GM21381 (cell line): ENCODE data around the gene SUN3.

Experiments used
- ATAC-seq: cut with Tn5 transposase; IDR thresholded peaks from one replicate; pipeline ENCODE4 v1.9.1; 2021; ENCODE audit warnings: mild to moderate bottlenecking, moderate library complexity; ENCODE audit not compliant: unreplicated experiment

The SUN3 gene, protein sequence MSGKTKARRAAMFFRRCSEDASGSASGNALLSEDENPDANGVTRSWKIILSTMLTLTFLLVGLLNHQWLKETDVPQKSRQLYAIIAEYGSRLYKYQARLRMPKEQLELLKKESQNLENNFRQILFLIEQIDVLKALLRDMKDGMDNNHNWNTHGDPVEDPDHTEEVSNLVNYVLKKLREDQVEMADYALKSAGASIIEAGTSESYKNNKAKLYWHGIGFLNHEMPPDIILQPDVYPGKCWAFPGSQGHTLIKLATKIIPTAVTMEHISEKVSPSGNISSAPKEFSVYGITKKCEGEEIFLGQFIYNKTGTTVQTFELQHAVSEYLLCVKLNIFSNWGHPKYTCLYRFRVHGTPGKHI

DNA sequence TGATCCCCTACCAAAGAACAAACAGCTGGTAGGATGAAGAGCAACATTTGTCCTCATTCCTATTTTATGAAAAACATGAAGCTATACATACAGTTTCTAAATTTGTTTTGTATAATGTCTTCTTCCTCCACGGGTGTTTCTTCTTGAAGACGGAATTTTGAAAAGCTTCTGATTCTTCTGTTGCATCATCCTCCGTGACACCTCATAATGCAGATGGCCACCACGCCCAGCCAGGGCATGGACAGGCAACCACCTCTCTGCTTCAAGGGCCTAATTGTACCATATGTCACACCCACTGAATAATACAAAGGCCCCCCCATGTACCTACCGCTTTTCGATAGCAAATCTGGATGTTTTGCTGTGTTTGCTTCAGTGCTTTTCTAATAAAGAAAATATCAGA lies at the start of gene SUN3:
Gene SUN3 (minus strand): TSS at position 170 of the 400 bp plus-strand sequence. CDS start 169 bp downstream, at position 1.
- ATAC-seq: no peak

DNA sequence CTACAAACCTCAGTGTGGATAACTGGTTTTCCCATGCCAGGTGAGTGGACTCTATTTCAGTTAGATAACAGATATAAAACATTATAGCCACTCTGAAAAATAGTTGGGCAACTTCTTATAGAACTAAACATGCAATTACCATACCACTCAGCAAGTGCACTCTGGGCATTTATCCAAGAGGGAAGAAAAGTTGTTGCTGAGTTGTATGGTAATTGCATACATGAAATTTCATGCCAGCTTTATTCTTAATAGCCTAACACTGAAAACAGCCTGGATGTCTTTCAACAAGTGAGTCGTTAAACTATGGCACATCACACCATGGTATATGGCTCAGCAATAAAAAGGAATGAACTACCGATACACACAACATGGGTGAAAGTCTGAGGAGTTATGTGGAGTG lies 49.6 kb upstream of the SUN3 start:
- ATAC-seq: no peak

DNA sequence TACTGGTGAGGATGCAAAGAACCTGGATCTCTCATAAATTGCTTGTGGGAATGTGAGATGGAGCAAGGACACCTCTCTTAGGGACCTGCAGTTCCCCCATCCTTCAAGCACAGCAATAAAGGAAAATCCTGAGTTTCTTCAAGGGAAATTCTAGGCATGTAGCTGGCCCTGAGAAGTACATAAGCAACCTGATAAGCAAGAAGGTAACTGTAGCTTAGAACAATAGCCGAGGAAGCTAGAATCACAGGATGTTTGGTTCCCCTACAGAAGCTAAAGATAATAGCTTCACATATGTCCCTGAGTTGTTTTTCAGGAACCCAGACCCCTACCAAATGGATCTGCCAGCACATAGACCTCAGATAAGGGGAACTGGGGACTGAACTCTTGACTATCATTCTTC lies 48.5 kb upstream of the SUN3 start:
- ATAC-seq: no peak

DNA sequence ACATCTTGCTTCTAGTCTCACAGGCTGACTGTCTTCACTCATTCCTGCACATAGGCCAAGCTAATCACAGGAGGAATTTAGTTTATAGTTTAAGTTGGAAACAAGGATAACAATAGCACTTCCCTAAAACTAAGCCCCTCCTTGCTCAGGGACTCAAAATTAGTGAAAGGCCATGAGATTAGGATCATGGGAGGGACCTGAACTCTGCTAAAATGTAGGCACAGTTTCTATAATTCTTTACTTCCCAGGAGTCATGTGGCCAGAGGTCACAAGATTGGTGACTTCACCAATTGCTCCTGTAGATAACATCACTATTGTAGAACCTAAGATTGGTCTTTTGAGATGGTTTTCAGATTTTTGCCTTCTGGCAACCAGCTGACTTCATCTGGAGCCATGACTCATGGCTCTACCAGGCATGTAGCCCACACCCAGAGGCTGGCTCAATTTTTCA lies 45.3 kb upstream of the SUN3 start:
- ATAC-seq: no peak

DNA sequence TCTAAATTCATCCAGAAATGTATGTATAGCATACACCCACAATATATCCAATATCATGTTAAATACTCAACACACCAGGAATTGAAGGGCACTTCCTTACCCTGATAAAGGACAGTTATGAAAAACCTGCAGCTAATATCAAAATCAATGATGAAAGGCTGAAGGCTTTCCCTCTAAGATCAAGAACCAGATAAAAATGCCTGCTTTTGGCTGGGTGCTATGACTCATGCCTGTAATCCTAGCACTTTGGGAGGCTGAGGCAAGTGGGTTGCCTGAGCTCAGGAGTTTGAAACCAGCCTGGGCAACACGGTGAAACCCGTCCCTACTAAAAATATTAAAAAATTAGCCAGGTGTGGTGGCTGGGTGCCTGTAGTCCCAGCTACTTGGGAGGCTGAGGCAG lies 38.6 kb upstream of the SUN3 start:
- no peak for ATAC-seq

DNA sequence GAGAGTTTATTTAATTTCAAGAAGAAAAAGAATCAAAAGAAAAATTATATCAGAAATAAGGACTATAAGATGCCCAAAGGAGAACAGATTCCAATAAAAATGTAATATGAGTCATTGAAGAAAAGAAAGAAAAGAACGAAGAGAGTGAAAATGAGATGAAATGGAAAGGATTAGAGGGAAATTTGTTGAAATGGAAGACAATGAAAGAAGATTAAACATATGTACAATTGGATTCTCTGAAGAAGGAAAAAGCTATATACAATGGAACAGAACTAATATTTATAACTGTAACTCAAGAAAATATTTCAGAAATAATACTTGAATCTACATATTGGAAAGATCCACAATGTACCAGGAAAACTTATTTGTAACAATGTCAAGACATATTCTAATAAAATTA lies 35.1 kb upstream of the SUN3 start:
- ATAC-seq: no peak

DNA sequence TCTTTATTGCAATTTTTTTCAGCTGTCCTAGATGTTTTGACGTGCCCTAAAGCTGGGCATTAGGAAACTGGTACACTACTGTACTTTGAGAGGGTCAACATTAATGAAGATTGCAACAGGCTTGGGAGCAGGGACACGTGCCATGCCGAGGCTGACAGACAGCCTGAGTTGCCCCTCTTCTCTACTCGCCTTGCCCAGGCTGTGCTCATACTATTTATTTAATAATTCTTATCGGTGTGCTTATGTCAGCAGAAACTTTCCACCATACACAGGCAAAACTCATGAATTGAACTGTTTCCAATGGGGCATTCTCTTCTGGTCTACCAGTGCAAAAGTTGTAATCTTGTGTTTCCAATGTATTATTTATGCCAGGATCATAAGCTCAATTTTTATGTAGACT lies 30.8 kb upstream of the SUN3 start:
- no peak for ATAC-seq

DNA sequence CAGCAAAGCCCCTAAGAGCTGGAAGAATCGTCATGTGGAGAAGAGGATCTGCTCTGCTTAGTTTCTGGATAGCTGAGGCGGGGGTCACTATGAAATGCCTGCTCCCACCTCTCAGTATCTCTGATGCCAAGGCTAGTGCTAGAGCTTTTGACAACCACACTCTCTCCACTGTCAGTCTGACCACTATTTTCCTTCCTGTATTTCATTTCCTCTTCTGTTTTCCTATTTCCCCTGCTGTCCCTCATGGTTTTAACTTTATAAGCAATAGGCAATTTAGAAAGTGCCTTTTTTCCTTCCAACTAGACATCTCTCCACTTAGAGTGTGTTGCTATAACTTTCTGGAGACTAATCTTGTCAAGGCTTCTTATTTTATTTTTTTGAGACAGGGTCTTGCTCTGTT lies 30.1 kb upstream of the SUN3 start:
- ATAC-seq: no peak

DNA sequence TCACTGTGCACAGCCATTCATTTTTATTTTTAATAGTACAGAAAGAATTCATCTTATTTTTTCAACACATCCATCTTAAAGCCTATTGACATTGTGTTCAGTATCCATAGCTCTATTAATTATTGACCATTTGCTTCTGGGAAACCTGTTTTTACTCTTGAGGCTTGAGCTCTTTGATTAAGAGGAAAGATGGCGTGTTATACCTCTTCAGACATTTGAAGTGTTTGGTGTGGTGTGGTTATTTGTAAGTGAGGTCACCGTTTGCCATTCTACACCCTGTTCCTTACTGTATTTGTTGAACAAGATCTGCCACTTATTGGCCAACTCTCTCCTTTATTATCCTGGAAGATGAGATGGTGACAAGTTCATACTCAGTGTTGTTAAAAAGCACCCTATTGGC lies 24.8 kb upstream of the SUN3 start:
- ATAC-seq: no peak

DNA sequence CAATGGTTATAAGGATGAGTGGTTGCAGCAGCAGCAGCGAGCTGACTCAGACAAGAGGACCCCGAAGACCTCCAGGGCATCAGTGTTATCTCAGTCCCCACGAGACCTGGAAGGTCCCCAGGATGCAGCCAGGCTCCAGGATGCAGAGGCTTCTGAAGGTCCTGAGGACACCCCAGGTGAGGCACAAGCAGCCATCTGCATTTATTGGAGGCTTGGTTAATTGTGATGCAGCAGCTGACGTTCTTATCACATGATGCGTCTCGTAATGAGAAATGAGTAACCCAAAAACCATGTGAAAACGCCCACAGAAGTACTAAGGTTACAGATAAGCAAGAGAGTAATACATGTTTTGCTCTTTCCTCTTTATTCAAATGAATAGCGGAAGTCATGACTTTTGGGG lies 23.8 kb upstream of the SUN3 start:
- ATAC-seq: no peak

DNA sequence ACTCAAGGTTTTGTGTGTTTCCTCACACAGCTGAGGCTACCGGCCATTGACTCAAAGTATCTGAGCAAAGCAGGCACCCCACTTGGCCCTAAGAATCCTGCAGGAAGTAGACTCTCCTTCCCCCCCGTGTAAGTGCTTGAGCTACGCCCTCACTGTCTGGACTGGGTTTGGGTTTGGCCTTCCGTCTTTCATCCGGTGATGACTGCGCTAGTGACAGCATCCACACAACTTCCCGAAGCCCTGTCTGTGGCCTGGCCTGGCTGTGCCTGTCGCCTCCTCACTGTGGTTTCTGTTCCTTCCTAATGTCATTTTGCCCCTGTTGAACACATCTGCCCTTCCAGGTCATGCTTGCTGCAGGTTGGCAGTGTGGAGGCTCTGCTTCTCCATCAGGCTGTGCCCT lies 20.9 kb upstream of the SUN3 start:
- no peak for ATAC-seq

DNA sequence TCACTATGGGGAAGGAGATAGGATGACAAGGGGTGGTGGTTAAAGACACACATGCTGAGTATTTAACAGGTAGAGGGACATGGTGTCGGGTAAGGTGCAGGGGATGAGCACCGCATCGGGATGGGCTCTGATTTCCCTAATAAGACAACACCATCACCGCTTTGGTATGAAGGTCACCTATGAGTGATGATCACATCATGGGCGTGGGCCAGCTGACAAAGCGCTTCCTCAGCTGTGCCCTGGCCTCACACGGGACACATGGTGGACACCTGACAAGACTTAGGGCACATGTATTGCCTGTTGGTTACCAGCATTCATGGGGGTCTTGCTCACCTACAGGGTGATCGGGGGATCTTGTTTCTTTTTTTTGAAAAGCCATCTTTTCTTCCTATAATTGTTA lies 19.2 kb upstream of the SUN3 start:
- ATAC-seq: no peak

DNA sequence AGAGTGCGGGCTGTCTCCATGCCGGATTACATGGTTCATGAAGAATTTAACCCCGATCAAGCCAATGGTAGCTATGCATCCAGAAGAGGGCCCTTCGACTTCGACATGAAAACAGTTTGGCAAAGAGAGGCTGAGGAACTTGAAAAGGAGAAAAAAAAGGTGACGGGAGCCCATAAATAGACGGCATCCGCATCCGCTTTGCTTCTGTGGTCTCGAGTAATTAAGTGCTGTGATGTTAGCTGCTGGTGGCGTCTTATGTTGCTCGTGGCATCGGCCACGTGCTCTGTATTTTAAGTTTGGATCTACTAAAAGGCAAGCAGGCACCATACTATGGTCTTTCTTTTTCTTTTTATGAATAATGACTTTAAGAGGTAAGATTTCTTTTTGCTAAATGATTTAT lies 17.6 kb upstream of the SUN3 start:
- ATAC-seq: no peak

DNA sequence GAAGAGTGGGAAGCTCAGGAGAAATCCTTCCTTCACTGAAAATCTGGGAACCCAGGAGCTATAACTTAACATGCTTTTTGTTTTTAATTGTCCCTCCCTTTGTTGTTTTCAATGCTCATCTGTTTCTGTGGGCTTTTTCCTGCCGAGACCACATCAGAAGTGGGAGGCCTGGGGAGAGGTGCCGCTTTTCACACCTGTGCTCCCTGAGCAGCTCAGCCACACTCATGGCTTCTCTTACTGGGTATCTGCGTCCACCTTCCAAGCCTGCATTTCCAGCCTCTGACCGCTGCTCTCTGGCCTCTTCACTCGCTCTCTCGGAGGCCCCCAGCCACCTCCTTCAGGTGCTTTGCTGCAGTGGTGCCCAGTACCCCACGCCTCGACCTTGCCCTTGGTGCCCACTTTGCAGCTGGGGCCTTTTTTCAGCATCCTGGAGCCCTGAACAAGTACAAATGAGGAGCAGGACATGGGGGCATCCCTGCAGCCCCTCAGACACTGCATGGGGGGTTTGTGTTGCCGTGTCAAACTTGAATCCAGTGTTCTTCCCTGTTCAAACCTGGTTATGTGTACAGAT lies 16.4 kb upstream of the SUN3 start:
- no peak for ATAC-seq

DNA sequence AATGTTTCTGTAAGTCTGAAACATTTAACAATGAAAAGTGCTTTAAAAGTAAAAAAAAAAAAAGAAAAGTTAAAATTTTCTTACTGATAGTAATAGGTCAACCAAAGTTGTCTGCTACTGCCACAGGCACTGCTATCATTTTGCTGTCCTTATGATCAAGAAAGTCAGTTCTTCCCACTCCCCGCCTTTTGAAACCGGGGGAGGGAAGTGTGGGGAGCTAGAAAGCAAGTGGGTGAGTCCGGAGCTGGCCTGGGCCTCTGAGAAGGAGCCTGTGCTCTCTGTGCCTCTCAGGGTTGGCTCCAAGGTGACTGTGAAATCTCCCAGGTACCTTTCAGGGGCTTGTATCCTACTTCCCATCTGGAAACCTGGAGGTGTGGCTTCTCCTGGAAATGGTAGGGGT lies 13.7 kb upstream of the SUN3 start:
- no peak for ATAC-seq

DNA sequence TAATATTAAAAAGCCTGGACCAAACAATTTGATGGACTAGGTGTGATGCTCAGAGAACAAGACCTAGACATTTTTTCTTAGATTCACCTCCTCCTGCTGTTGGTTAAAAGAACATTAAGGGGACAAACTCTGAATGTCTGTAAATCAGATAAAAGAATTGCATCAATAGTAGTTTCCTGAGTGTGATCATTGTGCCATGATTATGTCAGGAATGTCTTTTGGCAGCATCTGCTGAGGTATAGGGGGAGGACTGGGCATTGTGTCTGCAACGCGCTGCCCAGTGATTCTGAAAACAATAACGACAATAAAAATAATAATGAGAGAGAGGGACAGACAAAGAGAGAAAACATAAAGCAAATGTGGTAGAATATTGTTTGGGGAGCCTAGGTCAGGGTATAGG lies 13.3 kb upstream of the SUN3 start:
- no peak for ATAC-seq

DNA sequence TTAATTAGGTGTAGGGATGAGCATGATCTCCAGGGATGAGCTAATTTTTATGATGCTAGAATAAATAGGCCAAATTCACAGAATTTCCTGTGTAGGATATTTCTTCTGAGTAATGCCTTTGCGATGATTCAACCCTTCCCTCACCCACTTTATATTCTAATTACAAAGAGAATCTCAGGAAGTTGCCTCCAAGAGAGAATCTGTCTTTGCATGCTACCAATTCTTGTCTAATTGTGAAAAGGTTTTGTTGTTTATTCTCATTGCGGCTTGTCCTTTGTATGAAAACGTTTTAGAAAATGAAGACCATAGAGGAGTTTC lies 12.7 kb upstream of the SUN3 start:
- no peak for ATAC-seq

DNA sequence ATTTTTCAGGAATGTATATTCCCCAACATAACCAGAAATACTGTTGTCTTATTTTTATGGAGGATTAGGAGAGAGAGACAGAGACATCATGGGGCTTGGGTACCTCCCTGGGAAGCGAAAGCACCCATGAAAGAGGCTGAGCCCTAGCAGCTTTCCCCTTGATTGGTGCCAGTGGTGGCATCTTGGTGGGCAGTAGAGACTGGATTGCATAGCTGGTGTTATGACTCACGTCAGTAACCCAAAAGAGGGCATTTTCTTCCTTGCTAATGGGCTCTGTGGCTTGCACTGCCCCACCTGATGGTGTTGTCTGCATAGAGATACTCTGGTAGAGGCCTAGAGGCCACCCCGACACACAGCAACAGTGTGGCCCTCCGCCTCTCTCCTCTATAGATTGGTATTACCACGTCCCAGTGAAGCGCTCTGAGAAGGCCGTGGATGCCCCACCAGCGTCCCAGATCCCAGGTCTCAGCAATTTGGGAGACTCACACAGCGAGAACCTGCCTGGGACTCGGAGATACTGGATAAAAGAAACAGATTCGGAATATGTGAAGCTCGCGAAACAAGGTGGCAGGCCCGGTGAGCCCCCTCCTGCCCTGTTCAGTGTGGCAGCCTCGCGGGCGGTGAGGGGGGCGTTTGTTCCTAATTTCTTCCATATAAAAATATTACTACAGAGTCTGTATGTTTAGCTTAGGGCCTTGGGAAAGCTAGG lies 12.2 kb upstream of the SUN3 start:
- ATAC-seq: no peak

DNA sequence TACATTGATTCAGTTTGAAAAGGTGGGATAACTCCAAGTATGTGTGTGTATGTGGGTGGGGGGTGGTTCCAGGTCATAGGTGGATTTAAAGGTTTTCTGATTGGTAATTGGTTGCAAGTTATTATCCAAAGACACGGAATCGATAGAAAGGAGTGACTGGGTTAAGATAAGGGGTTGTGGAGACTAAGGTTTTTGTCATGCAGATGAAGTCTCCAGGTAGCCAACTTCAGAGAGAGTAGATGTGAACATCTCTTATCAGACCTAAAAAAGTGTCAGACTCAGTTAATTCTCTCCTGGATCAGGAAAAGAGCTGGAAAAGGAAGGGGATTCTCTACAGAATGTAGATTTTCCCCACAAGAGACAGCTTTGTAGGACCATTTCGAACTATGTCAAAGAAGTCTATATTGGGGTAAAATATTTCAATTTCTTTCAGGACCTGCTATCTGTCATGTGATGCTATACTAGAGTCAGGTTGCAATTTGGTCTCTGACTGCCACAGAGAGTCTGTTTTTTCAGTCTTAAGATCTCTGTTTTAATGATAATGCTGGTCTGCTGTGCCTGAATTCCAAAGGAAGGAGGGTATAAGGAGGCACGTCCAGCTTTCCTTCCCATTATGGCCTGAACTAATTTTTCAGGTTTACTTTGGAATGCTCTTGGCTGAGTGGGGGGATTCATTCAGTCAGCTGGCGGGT lies 10.1 kb upstream of the SUN3 start:
- ATAC-seq: no peak

DNA sequence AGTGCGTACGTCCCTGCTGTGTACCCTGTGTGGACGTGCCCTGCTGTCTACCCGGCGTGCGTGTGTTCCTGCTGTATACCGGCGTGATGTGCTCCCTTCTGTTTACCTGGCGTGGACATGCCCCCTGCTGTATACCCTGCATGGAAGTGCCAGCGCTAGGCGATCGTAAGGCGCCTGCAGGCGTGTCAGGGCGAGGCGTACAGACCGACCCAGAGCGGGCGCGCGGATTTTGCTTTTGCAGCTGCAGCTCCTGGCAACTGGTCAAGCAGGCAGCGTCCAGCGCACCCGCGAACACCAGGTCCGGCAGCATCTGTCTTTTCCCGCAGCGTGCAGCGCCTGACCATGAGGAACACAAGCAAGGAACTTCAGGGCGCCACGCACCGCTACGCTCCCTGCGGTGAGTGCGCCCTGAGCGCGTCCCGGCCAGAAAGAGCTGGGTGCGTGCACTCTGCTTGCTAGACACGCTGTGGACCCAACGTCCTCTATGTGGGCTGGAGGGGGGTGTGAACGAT lies 7.1 kb upstream of the SUN3 start:
- ATAC-seq: no peak

DNA sequence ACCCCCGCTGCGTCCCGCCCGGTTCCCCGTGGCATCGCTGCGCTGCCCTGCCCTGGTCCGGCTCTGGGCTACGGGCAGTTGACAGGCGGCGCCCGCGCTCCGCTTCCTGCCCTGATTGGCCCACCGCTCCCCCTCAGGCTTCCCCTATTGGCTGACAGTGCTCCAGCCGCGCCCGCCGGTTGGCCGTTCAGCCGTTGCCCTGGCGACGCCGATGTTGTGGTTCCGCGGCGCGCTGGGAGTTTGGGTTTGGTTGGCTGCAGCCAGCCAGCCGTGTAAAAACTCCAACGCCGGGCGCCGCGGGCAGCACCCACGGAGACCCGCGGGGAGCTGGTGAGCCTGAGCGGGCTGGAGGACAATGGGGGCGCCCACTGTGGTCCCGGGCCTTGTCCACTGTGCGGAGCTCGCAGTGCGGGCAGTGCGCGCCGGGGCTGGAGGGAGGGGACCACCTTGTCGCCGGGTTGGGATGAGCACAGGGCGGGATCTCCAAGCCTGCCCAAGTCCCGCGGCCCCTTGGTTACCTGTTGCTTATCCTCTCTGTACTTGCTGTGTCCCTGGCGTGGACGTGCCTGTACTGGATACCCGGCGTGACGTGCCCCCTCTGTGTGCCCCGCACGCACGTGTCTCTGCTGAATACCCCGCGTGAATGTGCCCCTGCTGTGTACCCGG lies 6.5 kb upstream of the SUN3 start, which contains the start of gene C7orf57:
Gene C7orf57 (plus strand): TSS at position 243 of the 666 bp plus-strand sequence. CDS start 766 bp downstream, outside the sequence.
- ATAC-seq: peak; percentile 99
